ENCODE measurements around the gene COX6B2. TPM values are rescaled to one million over a fixed set of nuclear protein-coding genes. Genes with fewer than 3 reads are reported as not detected.
A peak's percentile ranks its signal among the peaks of the same experiment; 100 is the strongest.

Gene COX6B2
- total and polyA plus RNA-seq, 7 donors, result 0.04 TPM; not detected in 6

DNA sequence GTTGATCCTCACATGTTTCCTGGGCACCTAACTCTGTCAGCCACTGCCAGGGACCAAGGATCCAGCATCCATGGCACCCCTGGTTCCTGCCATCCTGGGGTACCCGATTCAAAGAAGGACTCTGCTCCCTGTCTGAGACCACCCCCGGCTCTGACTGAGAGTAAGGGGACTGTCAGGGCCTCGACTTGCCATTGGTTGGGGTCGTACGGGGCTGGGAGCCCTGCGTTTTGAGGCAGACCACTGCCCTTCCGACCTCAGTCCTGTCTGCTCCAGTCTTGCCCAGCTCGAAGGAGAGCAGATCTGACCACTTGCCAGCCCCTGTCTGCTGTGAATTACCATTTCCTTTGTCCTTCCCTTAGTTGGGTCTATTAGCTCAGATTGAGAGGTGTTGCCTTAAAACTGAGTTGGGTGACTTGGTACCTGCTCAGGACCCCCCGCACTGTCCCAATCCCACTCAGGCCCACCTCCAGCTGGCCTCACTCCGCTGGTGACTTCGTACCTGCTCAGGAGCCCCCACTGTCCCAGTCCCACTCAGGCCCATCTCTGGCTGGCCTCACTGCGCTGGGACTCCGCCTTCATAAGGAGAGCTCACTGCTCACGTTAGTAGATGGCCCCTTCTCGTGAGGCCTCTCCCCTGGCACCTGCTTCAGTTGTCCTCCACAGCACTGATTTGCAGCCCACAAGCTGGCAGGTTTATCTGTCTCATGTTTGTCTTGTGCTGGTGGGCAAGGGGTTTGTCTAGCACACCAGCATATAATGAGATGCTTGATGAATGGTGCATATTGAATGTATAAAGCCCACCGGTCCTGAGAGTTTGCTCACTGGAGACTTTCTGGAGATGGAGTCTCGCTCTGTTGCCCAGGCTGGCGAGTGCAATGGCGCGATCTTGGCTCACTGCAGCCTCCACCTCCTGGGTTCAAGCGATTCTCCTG is 35.1 kb upstream of the COX6B2 start:
- 79 to 82% (median 82%) methylated on average over 21 of the region's 21 CpGs for WGBS, 3 donors
- Histone ChIP-seq H3K4me1 (peaks cover 26% of the 10 kb centered on the region), H3K4me3 (no peak overlapping the region), H3K27me3 (ENCODE audit: insufficient read depth in 3 of 3, low read length in 2 of 3) (no peaks in the 10 kb centered on the region), H3K9me3 (no peaks in the 10 kb centered on the region), H3K36me3 (ENCODE audit: insufficient read depth in 1 of 2, low read depth in 1 of 2) (peaks cover 8 to 59% of the 10 kb centered on the region in 2 donors), H3K27ac (no peak overlapping the region)
- intact Hi-C loops (cut with DNase I), result loop anchor here (5.0 to 10.0 kb wide), 3 partner anchors 63 to 265 kb away; partner anchors contain the start of genes U2AF2 (in 1 of the 2) and ZNF784 (in 1 of the 2)
- TF ChIP-seq, protein P1, sequence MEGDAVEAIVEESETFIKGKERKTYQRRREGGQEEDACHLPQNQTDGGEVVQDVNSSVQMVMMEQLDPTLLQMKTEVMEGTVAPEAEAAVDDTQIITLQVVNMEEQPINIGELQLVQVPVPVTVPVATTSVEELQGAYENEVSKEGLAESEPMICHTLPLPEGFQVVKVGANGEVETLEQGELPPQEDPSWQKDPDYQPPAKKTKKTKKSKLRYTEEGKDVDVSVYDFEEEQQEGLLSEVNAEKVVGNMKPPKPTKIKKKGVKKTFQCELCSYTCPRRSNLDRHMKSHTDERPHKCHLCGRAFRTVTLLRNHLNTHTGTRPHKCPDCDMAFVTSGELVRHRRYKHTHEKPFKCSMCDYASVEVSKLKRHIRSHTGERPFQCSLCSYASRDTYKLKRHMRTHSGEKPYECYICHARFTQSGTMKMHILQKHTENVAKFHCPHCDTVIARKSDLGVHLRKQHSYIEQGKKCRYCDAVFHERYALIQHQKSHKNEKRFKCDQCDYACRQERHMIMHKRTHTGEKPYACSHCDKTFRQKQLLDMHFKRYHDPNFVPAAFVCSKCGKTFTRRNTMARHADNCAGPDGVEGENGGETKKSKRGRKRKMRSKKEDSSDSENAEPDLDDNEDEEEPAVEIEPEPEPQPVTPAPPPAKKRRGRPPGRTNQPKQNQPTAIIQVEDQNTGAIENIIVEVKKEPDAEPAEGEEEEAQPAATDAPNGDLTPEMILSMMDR (IDR thresholded peaks at IDR 0.05), result no peak
- no peak for ATAC-seq
- no peak for DNase-seq

DNA sequence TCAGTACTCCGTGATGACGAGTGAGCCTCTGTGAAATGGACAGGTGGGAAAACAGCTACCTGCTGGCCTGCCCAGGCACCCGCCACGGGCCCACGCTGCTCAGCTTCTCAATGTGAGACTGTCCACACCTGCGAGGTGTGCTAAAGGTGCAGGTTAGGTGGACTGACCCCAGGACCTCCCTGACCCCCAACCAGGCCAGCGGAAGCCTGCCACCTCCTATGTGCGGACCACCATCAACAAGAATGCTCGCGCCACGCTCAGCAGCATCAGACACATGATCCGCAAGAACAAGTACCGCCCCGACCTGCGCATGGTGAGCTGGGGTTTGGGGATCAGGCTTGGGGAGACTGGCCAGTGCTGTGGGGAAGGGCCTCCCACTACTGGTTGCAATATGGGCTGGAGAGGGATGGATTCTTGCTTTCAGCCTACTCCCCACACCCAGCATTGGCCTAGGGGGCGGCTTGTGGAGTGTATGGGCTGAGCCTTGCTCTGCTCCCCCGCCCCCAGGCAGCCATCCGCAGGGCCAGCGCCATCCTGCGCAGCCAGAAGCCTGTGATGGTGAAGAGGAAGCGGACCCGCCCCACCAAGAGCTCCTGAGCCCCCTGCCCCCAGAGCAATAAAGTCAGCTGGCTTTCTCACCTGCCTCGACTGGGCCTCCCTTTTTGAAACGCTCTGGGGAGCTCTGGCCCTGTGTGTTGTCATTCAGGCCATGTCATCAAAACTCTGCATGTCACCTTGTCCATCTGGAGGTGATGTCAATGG is 33.4 kb upstream of the COX6B2 start:
- Histone ChIP-seq H3K27me3 (ENCODE audit: insufficient read depth in 3 of 3, low read length in 2 of 3) (no peaks in the 10 kb centered on the region), H3K27ac (no peak overlapping the region), H3K36me3 (ENCODE audit: insufficient read depth in 1 of 2, low read depth in 1 of 2) (peaks cover 8 to 59% of the 10 kb centered on the region in 2 donors), H3K4me3 (peak overlapping the region; percentile 81), H3K4me1 (peaks cover 32% of the 10 kb centered on the region), H3K9me3 (no peaks in the 10 kb centered on the region)
- intact Hi-C loops (cut with DNase I), result loop anchor here (5.0 to 10.0 kb wide), 3 partner anchors 64 to 267 kb away; partner anchors contain the start of genes U2AF2 (in 1 of the 2) and ZNF784 (in 1 of the 2)
- DNase-seq (no peak), ATAC-seq (no peak)
- WGBS, 3 donors, result 83 to 90% (median 86%) methylated on average over 24 of the region's 24 CpGs
- TF ChIP-seq, protein P1 (IDR thresholded peaks at IDR 0.05), result no peak

DNA sequence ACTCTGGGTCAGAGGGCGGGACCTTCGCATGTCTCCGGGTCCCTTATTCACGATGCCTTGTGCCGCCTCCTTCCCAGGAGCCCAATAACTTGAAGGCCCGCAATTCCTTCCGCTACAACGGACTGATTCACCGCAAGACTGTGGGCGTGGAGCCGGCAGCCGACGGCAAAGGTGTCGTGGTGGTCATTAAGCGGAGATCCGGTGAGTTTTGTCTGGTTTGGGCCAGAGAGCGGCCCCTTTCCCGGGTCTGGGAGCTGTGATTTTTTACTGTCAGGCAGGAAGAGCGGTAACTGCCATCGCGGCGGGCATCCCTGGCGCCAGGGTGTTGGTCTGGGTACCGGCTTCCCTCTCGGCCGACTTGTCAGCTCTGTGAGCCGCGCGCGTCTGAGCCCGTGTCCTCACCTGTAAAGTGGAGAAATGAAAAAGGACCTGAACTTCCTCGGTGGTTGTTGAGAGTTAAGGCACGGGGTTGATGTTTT is 32.0 kb upstream of the COX6B2 start:
- DNase-seq, result no peak

More for the DNA sequence above, 32.0 kb upstream of the COX6B2 start:
- Histone ChIP-seq H3K9me3 (no peaks in the 10 kb centered on the region), H3K36me3 (ENCODE audit: insufficient read depth in 1 of 2, low read depth in 1 of 2) (peaks cover 8 to 50% of the 10 kb centered on the region in 2 donors), H3K27me3 (ENCODE audit: insufficient read depth in 3 of 3, low read length in 2 of 3) (no peaks in the 10 kb centered on the region), H3K4me1 (peaks cover 32% of the 10 kb centered on the region), H3K4me3 (peak overlapping the region; percentile 81), H3K27ac (peak overlapping the region; percentile 86)
- TF ChIP-seq, protein P1 (IDR thresholded peaks at IDR 0.05), result no peak
- intact Hi-C loops (cut with DNase I), result loop anchor here (5.0 to 10.0 kb wide), 3 partner anchors 66 to 268 kb away; partner anchors contain the start of genes U2AF2 (in 1 of the 2) and ZNF784 (in 1 of the 2)
- ATAC-seq, result no peak
- WGBS, 3 donors, result 5 to 8% (median 5%) methylated on average over 33 of the region's 33 CpGs
